ENCODE data around the gene IL4R. TPM values are rescaled to one million over a fixed set of nuclear protein-coding genes. Genes with fewer than 3 reads are reported as not detected.

Gene IL4R
- total and polyA plus RNA-seq, 10 of the 15 experiments (the other 5 are each of a cell fraction or from before 2014, with no cell fraction given), result 2.6 to 70.4 (median 36.6) TPM

GRCh38 chr16:27394516-27394915 is 80.7 kb downstream of the IL4R start (continued):
- TF ChIP-seq ZBTB4 (CRISPR knock-in tag; IDR thresholded peaks at IDR 0.05), result no peak
- no peak for TF ChIP-seq MEF2B (IDR thresholded peaks at IDR 0.05; ENCODE audit: partially characterized antibody, poor library complexity, severe bottlenecking)
- TF ChIP-seq IRF4 (IDR thresholded peaks at IDR 0.05; ENCODE audit: low read depth, low read length), result no peak
- TF ChIP-seq EP300 (IDR thresholded peaks at IDR 0.05; ENCODE audit: borderline replicate concordance in 1 of 2, control insufficient read depth in 1 of 2, low read depth in 2 of 2, low read length in 2 of 2), result no peak
- no peak for TF ChIP-seq ZBTB40 (IDR thresholded peaks at IDR 0.05; ENCODE audit: borderline replicate concordance)
